ENCODE results near the gene LSG1.

The LSG1 gene

GRCh38 chr3:194640829-194641228, 31.2 kb downstream of the LSG1 start:
- no peaks in the 10 kb centered on the region for H3K79me2 ChIP-seq (ENCODE audit: insufficient read depth, low read length)
- H3K36me3 ChIP-seq (ENCODE audit: low read length), result peaks cover 18% of the 10 kb centered on the region; the same call in 1 of the 2 replicates
- no peaks in the 10 kb centered on the region for H3K27me3 ChIP-seq (ENCODE audit: low read length)
- H3K27ac ChIP-seq (ENCODE audit: low read depth, low read length), result no peak overlapping the region
- 0 out of 2 replicates have a peak, but pooled peaks cover 4% of the 10 kb centered on the region for H3F3A ChIP-seq (ENCODE audit: insufficient read depth)
- no peak overlapping the region for H3K4me3 ChIP-seq (ENCODE audit: insufficient read depth, low read length, poor library complexity, severe bottlenecking)
- no peak overlapping the region for H2AFZ ChIP-seq (ENCODE audit: low read depth, low read length, severe bottlenecking)
- TF ChIP-seq EZH2phosphoT487 (conservative IDR thresholded peaks at IDR 0.05; ENCODE audit: low read length) (no peak), CTCF (IDR thresholded peaks at IDR 0.05; ENCODE audit: insufficient read depth, low read length, poor library complexity, severe bottlenecking) (peak; percentile 18)
- H3K9me2 ChIP-seq (replicated peaks; ENCODE audit: insufficient read depth, low read length), result no peaks in the 10 kb centered on the region
- H3K9me3 ChIP-seq (ENCODE audit: insufficient read depth, low read length), result no peaks in the 10 kb centered on the region
- H4K20me1 ChIP-seq (ENCODE audit: low read depth, low read length), result no peaks in the 10 kb centered on the region
- H3K9ac ChIP-seq (ENCODE audit: low read length), result no peak overlapping the region
- no peak overlapping the region for H3K4me2 ChIP-seq (ENCODE audit: low read depth, low read length, poor library complexity, severe bottlenecking)

- H3K9me2 ChIP-seq (replicated peaks; ENCODE audit: insufficient read depth, low read length), result no peaks in the 10 kb centered on the region
- H3K4me2 ChIP-seq (ENCODE audit: low read depth, low read length, poor library complexity, severe bottlenecking), result no peak overlapping the region
- 0 out of 2 replicates have a peak, but pooled peaks cover 4% of the 10 kb centered on the region for H3F3A ChIP-seq (ENCODE audit: insufficient read depth)
- peaks cover 11% of the 10 kb centered on the region; the same call in 1 of the 2 replicates for H3K36me3 ChIP-seq (ENCODE audit: low read length)
- H3K79me2 ChIP-seq (ENCODE audit: insufficient read depth, low read length), result no peaks in the 10 kb centered on the region
- H3K9ac ChIP-seq (ENCODE audit: low read length), result no peak overlapping the region
- no peak overlapping the region for H3K4me3 ChIP-seq (ENCODE audit: insufficient read depth, low read length, poor library complexity, severe bottlenecking)
- H3K27me3 ChIP-seq (ENCODE audit: low read length), result no peaks in the 10 kb centered on the region
- no peaks in the 10 kb centered on the region for H3K9me3 ChIP-seq (ENCODE audit: insufficient read depth, low read length)
- no peak overlapping the region for H3K27ac ChIP-seq (ENCODE audit: low read depth, low read length)
- H4K20me1 ChIP-seq (ENCODE audit: low read depth, low read length), result no peaks in the 10 kb centered on the region
- H2AFZ ChIP-seq (ENCODE audit: low read depth, low read length, severe bottlenecking), result no peak overlapping the region
- TF ChIP-seq CTCF (IDR thresholded peaks at IDR 0.05; ENCODE audit: insufficient read depth, low read length, poor library complexity, severe bottlenecking) (no peak), EZH2phosphoT487 (conservative IDR thresholded peaks at IDR 0.05; ENCODE audit: low read length) (no peak)
These were observed 32.9 kb downstream of the LSG1 start for GRCh38 chr3:194638991-194639605.

- H3K36me3 ChIP-seq (ENCODE audit: low read length), result peaks cover 3% of the 10 kb centered on the region; the same call in 1 of the 2 replicates
- H3K9me2 ChIP-seq (replicated peaks; ENCODE audit: insufficient read depth, low read length), result no peaks in the 10 kb centered on the region
- H3K9ac ChIP-seq (ENCODE audit: low read length), result no peak overlapping the region
- H3K79me2 ChIP-seq (ENCODE audit: insufficient read depth, low read length), result peaks cover 2% of the 10 kb centered on the region; the same call in 1 of the 2 replicates
- TF ChIP-seq CTCF (IDR thresholded peaks at IDR 0.05; ENCODE audit: insufficient read depth, low read length, poor library complexity, severe bottlenecking) (no peak), EZH2phosphoT487 (conservative IDR thresholded peaks at IDR 0.05; ENCODE audit: low read length) (no peak)
- no peaks in the 10 kb centered on the region for H4K20me1 ChIP-seq (ENCODE audit: low read depth, low read length)
- H3K27ac ChIP-seq (ENCODE audit: low read depth, low read length), result no peak overlapping the region
- H2AFZ ChIP-seq (ENCODE audit: low read depth, low read length, severe bottlenecking), result no peak overlapping the region
- no peaks in the 10 kb centered on the region for H3K27me3 ChIP-seq (ENCODE audit: low read length)
- H3K4me2 ChIP-seq (ENCODE audit: low read depth, low read length, poor library complexity, severe bottlenecking), result no peak overlapping the region
- 0 out of 2 replicates have a peak, but pooled peaks cover 4% of the 10 kb centered on the region for H3F3A ChIP-seq (ENCODE audit: insufficient read depth)
- no peak overlapping the region for H3K4me3 ChIP-seq (ENCODE audit: insufficient read depth, low read length, poor library complexity, severe bottlenecking)
- no peaks in the 10 kb centered on the region for H3K9me3 ChIP-seq (ENCODE audit: insufficient read depth, low read length)
These were observed 34.2 kb downstream of the LSG1 start for GRCh38 chr3:194637541-194638400.
